NT2/D1 (cell line): Measurements from ENCODE around the gene GPR39.

ENCODE experiments used
- SUZ12 ChIP-seq: IDR thresholded peaks from 2 replicates; pipeline ENCODE4 v1.6.1; 2011; ENCODE audit not compliant: insufficient read length, insufficient read depth; ENCODE audit errors: extremely low read depth
- YY1 ChIP-seq: IDR thresholded peaks from 2 replicates; pipeline ENCODE4 v1.6.1; 2011; ENCODE audit not compliant: insufficient read length, insufficient read depth
- ZNF274 ChIP-seq: IDR thresholded peaks from 2 replicates; pipeline ENCODE4 v1.6.1; 2011; ENCODE audit warnings: mild to moderate bottlenecking, low read depth, low read length

DNA sequence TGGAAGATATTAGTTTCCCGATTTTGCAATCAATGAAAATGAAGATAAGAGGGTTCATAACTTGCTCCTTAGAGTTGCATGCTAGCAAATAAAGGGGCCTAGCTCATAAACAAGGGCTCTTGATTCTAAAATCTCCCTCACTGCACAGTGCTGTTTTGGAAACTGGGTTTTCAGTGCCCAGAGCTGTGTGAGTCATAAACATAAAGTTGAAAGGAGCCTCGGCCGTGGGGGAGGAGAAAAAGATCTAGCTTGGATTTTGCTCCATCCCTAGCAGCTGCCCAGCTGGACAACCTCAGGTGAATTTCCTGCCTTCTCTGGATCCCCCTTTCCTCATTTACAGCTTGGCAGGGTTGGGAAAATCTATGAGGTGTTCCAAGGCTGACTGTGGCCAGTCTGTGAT lies 210.9 kb downstream of the GPR39 start:
- TF ChIP-seq YY1 (no peak), ZNF274 (no peak), SUZ12 (no peak)
